Astrocyte (in vitro differentiated cells and primary cell): ENCODE data around the gene DGUOK. TPM values are rescaled to one million over a fixed set of nuclear protein-coding genes. Genes with fewer than 3 reads are reported as not detected.
A peak's percentile ranks its signal among the peaks of the same experiment; 100 is the strongest.

Experiments
- DNase-seq: peaks from one replicate; pipeline ENCODE4 v3.0.0-alpha.2; 2010; ENCODE audit warnings: low read depth
- FAIRE-seq: peaks from 2 replicates; lab custom pipeline; 2011; peaks lifted over from hg19 to GRCh38; lab: Jason Lieb, UNC
- H2AFZ ChIP-seq: 2 replicates; pipeline ENCODE4 v1.6.0; 2012; ENCODE audit warnings: low read depth, low read length, inconsistent platforms
- H3K27ac ChIP-seq: 2 replicates; pipeline ENCODE4 v1.5.1; 2011; ENCODE audit warnings: low read depth, low read length, inconsistent platforms
- H3K27me3 ChIP-seq: 2 replicates; pipeline ENCODE4 v1.6.0; 2011; ENCODE audit warnings: low read length, inconsistent platforms; ENCODE audit not compliant: insufficient read depth
- H3K36me3 ChIP-seq: 2 replicates; pipeline ENCODE4 v1.5.1; 2011; ENCODE audit warnings: low read length, inconsistent platforms; ENCODE audit not compliant: insufficient read depth
- H3K4me1 ChIP-seq: 2 replicates; pipeline ENCODE4 v1.5.1; 2011; ENCODE audit warnings: low read length, inconsistent platforms; ENCODE audit not compliant: insufficient read depth
- H3K4me2 ChIP-seq: 2 replicates; pipeline ENCODE4 v1.6.0; 2012; ENCODE audit warnings: low read length, inconsistent platforms
- H3K4me3 ChIP-seq: 2 replicates; pipeline ENCODE4 v1.5.1; 2011; ENCODE audit warnings: low read depth, mild to moderate bottlenecking, low read length, inconsistent platforms; ENCODE audit not compliant: insufficient read depth
- H3K79me2 ChIP-seq: 2 replicates; pipeline ENCODE4 v1.6.0; 2012; ENCODE audit warnings: mild to moderate bottlenecking, low read length, inconsistent platforms; ENCODE audit not compliant: insufficient read depth
- H3K9ac ChIP-seq: 2 replicates; pipeline ENCODE4 v1.6.0; 2012; ENCODE audit warnings: mild to moderate bottlenecking, low read length, inconsistent platforms
- H3K9me3 ChIP-seq: 2 replicates; pipeline ENCODE4 v1.5.1; 2012; ENCODE audit warnings: low read depth, mild to moderate bottlenecking, low read length, inconsistent platforms; ENCODE audit not compliant: insufficient read depth
- H4K20me1 ChIP-seq: 2 replicates; pipeline ENCODE4 v1.6.0; 2012; ENCODE audit warnings: low read length, inconsistent platforms; ENCODE audit not compliant: insufficient read depth
- H3K27ac Mint-ChIP-seq: one replicate; pipeline ENCODE4 v1.8.0; 2021; ENCODE audit warnings: mild to moderate bottlenecking, mixed read lengths; ENCODE audit not compliant: unreplicated experiment
- H3K27me3 Mint-ChIP-seq: one replicate; pipeline ENCODE4 v1.8.0; 2021; ENCODE audit warnings: low read depth, mixed read lengths; ENCODE audit not compliant: unreplicated experiment
- H3K36me3 Mint-ChIP-seq: one replicate; pipeline ENCODE4 v1.8.0; 2021; ENCODE audit warnings: low read depth, mixed read lengths; ENCODE audit not compliant: unreplicated experiment
- H3K4me1 Mint-ChIP-seq: one replicate; pipeline ENCODE4 v1.8.0; 2021; ENCODE audit warnings: low read depth, mixed read lengths; ENCODE audit not compliant: unreplicated experiment
- H3K4me3 Mint-ChIP-seq: one replicate; pipeline ENCODE4 v1.8.0; 2021; ENCODE audit warnings: mild to moderate bottlenecking, moderate library complexity, mixed read lengths; ENCODE audit not compliant: unreplicated experiment
- H3K9me3 Mint-ChIP-seq: one replicate; pipeline ENCODE4 v1.8.0; 2021; ENCODE audit warnings: mild to moderate bottlenecking, mixed read lengths; ENCODE audit not compliant: unreplicated experiment
- CTCF ChIP-seq: IDR thresholded peaks from 2 replicates; pipeline ENCODE4 v1.5.1; 2011; ENCODE audit warnings: low read depth, mild to moderate bottlenecking, inconsistent platforms, low read length, moderate library complexity; ENCODE audit not compliant: insufficient read depth
- EZH2 ChIP-seq: IDR thresholded peaks from 2 replicates; pipeline ENCODE4 v1.6.1; 2012; ENCODE audit warnings: mild to moderate bottlenecking, low read length, inconsistent platforms; ENCODE audit not compliant: insufficient read depth
- total RNA-seq: library from RNA; stranded (reverse); gene quantifications from 2 replicates; pipeline ENCODE4 v1.2.1, GENCODE V29; 2021

Gene DGUOK
- total RNA-seq, 1 donor from 2014 or later = 84.8 TPM

DNA sequence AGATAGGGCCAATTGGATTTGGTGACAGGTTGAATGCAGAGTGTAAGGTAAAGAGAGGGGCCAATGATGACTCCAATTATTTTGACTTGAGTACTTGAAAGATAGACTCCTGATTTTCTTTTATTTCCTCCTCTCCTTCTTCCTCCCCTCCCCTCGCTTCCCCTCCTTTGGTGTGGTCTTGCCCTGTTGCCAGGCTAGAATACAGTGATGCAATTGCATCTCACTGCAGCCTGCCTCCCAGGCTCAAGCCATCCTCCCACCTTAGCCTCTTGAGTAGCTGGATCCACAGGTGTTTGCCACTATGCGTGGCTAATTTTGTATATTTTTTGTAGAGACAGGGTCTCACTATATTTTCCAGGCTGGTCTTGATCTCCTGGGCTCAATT is 2.3 kb downstream of the DGUOK start:
- Mint-ChIP-seq H3K27me3 (no peaks in the 10 kb centered on the region), H3K4me3 (peak overlapping the region; percentile 95), H3K4me1 (peaks cover 48% of the 10 kb centered on the region), H3K9me3 (no peaks in the 10 kb centered on the region), H3K36me3 (peaks cover 3% of the 10 kb centered on the region), H3K27ac (no peak overlapping the region)
- no peak for DNase-seq
- Histone ChIP-seq H3K4me1 (peaks cover 18% of the 10 kb centered on the region), H2AFZ (no peak overlapping the region), H3K9me3 (no peaks in the 10 kb centered on the region), H4K20me1 (peaks cover 50% of the 10 kb centered on the region), H3K27me3 (no peaks in the 10 kb centered on the region), H3K36me3 (no peaks in the 10 kb centered on the region), H3K27ac (no peak overlapping the region), H3K9ac (no peak overlapping the region), H3K79me2 (peaks cover 68% of the 10 kb centered on the region), H3K4me2 (peak overlapping the region; percentile 87), H3K4me3 (no peak overlapping the region)
- TF ChIP-seq EZH2 (no peak), CTCF (no peak)
- no peak for FAIRE-seq

GRCh38 chr2:73930386-73930785 is 3.7 kb downstream of the DGUOK start:
- Histone ChIP-seq H3K4me3 (no peak overlapping the region), H3K79me2 (peaks cover 81% of the 10 kb centered on the region), H3K9ac (no peak overlapping the region), H3K36me3 (no peaks in the 10 kb centered on the region), H3K4me2 (no peak overlapping the region), H3K9me3 (no peaks in the 10 kb centered on the region), H4K20me1 (peaks cover 62% of the 10 kb centered on the region), H3K27me3 (no peaks in the 10 kb centered on the region), H2AFZ (no peak overlapping the region), H3K4me1 (peaks cover 18% of the 10 kb centered on the region), H3K27ac (no peak overlapping the region)
- Mint-ChIP-seq H3K4me3 (no peak overlapping the region), H3K36me3 (peaks cover 3% of the 10 kb centered on the region), H3K27ac (no peak overlapping the region), H3K9me3 (no peaks in the 10 kb centered on the region), H3K27me3 (no peaks in the 10 kb centered on the region), H3K4me1 (peaks cover 49% of the 10 kb centered on the region)
- FAIRE-seq (no peak), DNase-seq (no peak)
- TF ChIP-seq CTCF = no peak
- no peak for TF ChIP-seq EZH2

DNA sequence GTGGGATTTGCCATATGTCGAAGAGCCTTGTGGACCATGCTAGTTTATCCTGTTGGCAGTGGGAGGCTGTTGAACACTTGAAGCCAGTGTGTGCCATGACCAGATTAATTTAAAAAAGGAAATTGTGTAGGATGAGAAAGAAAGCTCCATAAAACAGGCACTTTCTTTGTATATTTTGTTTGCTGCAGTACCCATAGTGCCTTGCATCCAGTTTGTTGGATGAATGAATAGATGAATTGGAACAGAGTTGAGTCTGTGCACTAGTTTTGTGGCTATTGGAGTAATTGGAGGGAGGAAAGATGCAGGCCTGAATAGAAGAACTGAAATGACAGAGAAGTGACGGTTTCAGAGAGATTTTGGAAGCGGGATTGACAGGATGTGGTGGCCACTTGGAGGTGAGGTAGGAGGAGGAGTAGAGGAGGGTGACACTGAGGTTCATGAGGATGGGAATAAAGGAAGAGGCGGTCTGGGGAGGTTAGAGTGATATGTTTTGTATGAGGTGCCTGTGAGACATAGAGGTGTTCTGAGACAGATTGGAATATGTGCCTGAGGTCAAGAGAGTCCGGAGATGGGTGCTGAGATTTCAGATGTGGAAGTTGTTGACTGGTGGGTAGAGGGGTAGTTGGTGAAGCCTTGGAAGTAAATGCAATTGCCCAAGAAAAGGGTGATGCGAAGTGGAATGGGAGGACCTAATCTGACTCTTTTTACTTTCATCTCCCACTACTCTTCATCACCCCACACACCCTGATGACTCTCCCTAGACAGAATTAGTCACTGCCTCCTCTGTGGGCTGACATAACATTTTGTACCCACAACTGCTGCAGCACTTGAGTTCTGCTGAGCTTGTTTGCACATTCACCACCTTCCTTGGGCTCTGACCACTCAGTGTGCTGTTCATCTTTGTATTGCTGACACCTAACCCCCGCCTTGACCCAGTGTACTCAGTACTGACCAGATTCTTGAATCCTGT is 5.1 kb downstream of the DGUOK start:
- peaks cover 5% of the 10 kb centered on the region for H3K36me3 ChIP-seq
- H3K36me3 Mint-ChIP-seq = peaks cover 11% of the 10 kb centered on the region
- peak; percentile 69 for DNase-seq
- H3K4me3 Mint-ChIP-seq = no peak overlapping the region
- H3K4me1 Mint-ChIP-seq = peaks cover 57% of the 10 kb centered on the region
- no peak for TF ChIP-seq CTCF
- no peak for TF ChIP-seq EZH2
- no peaks in the 10 kb centered on the region for H3K27me3 ChIP-seq
- no peak overlapping the region for H3K4me3 ChIP-seq
- no peak overlapping the region for H2AFZ ChIP-seq
- H3K4me2 ChIP-seq = peak overlapping the region; percentile 42
- H3K27ac ChIP-seq = no peak overlapping the region
- no peaks in the 10 kb centered on the region for H3K9me3 ChIP-seq
- peak overlapping the region; percentile 42 for H3K27ac Mint-ChIP-seq
- H4K20me1 ChIP-seq = peaks cover 76% of the 10 kb centered on the region
- FAIRE-seq = no peak
- H3K4me1 ChIP-seq = peaks cover 19% of the 10 kb centered on the region
- H3K79me2 ChIP-seq = peaks cover 94% of the 10 kb centered on the region
- no peaks in the 10 kb centered on the region for H3K27me3 Mint-ChIP-seq
- H3K9ac ChIP-seq = no peak overlapping the region
- H3K9me3 Mint-ChIP-seq = no peaks in the 10 kb centered on the region
